Psoas muscle (tissue), 8 donors: ENCODE data around the gene BCKDHA. TPM values are rescaled to one million over a fixed set of nuclear protein-coding genes. Genes with fewer than 3 reads are reported as not detected.

Experiments
- ATAC-seq, 4 donors: fragments of 200-7000 bp; cut with Tn5 transposase; one replicate each; pipeline ENCODE4 v1.9.1; 2020; ENCODE audit warnings: moderate library complexity in 3 of 4, mild to moderate bottlenecking in 2 of 4
- DNase-seq, 2 donors: peaks; one replicate each; pipeline ENCODE4 v3.0.0-alpha.2; 2020
- H3K27ac ChIP-seq: fragments of 200-600 bp; one replicate; pipeline ENCODE4 v1.8.0; 2022
- H3K27me3 ChIP-seq, 3 donors: fragments of 200-600 bp in 1 of 3; one replicate each; pipeline versions ENCODE4 v1.6.1 to v1.8.0; 2013 to 2022; ENCODE audit warnings: low read length in 2 of 3, mild to moderate bottlenecking in 2 of 3, moderate library complexity in 1 of 3; ENCODE audit not compliant: insufficient read depth in 3 of 3
- H3K36me3 ChIP-seq, 2 donors: fragments of 200-600 bp in 1 of 2; one replicate each; pipeline versions ENCODE4 v1.6.1 to v1.8.0; 2013 to 2022; ENCODE audit warnings: low read depth in 1 of 2, mild to moderate bottlenecking in 1 of 2, moderate library complexity in 1 of 2; ENCODE audit not compliant: insufficient read depth in 1 of 2
- H3K4me1 ChIP-seq: fragments of 200-600 bp; one replicate; pipeline ENCODE4 v1.8.0; 2022
- H3K4me3 ChIP-seq: fragments of 200-600 bp; one replicate; pipeline ENCODE4 v1.8.0; 2022; ENCODE audit warnings: mild to moderate bottlenecking
- H3K9me3 ChIP-seq: fragments of 200-600 bp; one replicate; pipeline ENCODE4 v1.8.0; 2022
- WGBS, 3 donors: extraction: QIAGEN DNeasy Blood & Tissue Kit; methylation state at CpG; one replicate each; pipeline versions ENCODE4 v1.1.6 to v1.1.7; 2013; 5-methylcytosine and 5-hydroxymethylcytosine counted together
- intact Hi-C, 2 donors: fragments of 100-400 bp; cut with DNase I; formaldehyde crosslinking; loops; one replicate each; pipeline versions ENCODE4 v1.11.0 to v1.14.2; 2022
- polyA plus RNA-seq, 3 donors: library from polyadenylated mRNA; stranded (reverse); fragments of 200-250 nt; gene quantifications; one replicate each; pipeline ENCODE4 v1.2.3, GENCODE V29; 2013
- total RNA-seq, 4 donors: library from RNA; stranded (reverse); fragmentation: NEBNext Ultra II Directional in 2 of 4; extraction: Animal tissue kit (Norgen Biotek cat#: 25700) in 2 of 4; gene quantifications; one replicate each; pipeline versions ENCODE4 v1.2.1 to v1.2.4, GENCODE V29; 2021 to 2023
- TF ChIP-seq, protein P1 (sequence below): fragments of 200-600 bp; IDR thresholded peaks from one replicate; pipeline ENCODE4 v1.8.0; 2022; ENCODE audit warnings: antibody characterized with exemption
- donor health status: healthy with polysubstance abuse.
- donor health status: DM: no; HTN: no; CAD: no; lungs with moderate emphysema.
- donor health status: Bipolar disorder and iron deficiency.
- donor health status: healthy.
- donor health status: DM: yes; HTN: yes; CAD: no.
- donor health status: DM: no; HTN: no; CAD: no.
- donor health status: DM: no; HTN: no; CAD: no.
- donor health status: DM: yes; HTN: yes; CAD: no.

Gene BCKDHA
- total and polyA plus RNA-seq, 7 donors: 31.5 to 58.8 (median 43.3) TPM

DNA sequence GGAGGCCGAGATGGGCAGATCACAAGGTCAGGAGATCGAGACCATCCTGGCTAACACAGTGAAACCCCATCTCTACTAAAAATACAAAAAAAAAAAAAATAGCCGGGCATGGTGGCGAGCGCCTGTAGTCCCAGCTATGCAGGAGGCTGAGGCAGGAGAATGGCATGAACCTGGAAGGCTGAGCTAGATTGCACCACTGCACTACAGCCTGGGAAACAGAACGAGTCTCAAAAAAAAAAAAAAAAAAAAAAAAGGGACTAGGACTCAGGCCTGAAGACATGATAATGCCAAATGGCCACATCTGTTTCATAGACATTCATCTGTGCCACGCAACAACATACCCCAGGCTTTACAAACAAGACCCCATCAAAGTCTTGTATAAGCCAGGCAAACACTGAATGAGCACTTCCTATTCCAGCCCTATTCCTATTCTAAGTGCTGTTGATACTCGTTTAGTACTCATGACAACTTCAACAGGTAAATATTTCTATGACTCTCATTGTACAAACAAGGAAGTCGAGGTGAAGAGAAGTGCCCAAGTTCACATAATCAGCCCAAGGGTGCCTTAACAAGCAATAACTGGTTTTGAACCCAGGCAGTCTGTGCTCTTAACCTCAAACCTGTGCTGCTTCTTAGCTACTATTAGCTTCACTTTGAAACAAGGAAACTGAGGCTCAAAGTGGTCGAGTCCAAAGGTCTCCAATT is 35.3 kb upstream of the BCKDHA start:
- 75 to 86% (median 78%) methylated on average over 8 to 10 of the region's 10 CpGs for WGBS, 3 donors
- H3K4me3 ChIP-seq: no peak overlapping the region
- intact Hi-C loops: no loop called here
- peaks cover 7% of the 10 kb centered on the region for H3K4me1 ChIP-seq
- H3K9me3 ChIP-seq: no peaks in the 10 kb centered on the region
- H3K36me3 ChIP-seq: no peaks in the 10 kb centered on the region
- H3K27ac ChIP-seq: no peak overlapping the region
- TF ChIP-seq, protein P1, sequence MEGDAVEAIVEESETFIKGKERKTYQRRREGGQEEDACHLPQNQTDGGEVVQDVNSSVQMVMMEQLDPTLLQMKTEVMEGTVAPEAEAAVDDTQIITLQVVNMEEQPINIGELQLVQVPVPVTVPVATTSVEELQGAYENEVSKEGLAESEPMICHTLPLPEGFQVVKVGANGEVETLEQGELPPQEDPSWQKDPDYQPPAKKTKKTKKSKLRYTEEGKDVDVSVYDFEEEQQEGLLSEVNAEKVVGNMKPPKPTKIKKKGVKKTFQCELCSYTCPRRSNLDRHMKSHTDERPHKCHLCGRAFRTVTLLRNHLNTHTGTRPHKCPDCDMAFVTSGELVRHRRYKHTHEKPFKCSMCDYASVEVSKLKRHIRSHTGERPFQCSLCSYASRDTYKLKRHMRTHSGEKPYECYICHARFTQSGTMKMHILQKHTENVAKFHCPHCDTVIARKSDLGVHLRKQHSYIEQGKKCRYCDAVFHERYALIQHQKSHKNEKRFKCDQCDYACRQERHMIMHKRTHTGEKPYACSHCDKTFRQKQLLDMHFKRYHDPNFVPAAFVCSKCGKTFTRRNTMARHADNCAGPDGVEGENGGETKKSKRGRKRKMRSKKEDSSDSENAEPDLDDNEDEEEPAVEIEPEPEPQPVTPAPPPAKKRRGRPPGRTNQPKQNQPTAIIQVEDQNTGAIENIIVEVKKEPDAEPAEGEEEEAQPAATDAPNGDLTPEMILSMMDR: no peak
- H3K27me3 ChIP-seq: no peaks in the 10 kb centered on the region
- ATAC-seq (no peak), DNase-seq (no peak)

- DNase-seq: peak in 1 of 2 donors; percentile 50
- no peaks in the 10 kb centered on the region for H3K9me3 ChIP-seq
- TF ChIP-seq, protein P1: no peak
- intact Hi-C loops: no loop called here
- peaks cover 7% of the 10 kb centered on the region for H3K4me1 ChIP-seq
- H3K4me3 ChIP-seq: peak overlapping the region; percentile 80
- peak overlapping the region; percentile 93 for H3K27ac ChIP-seq
- H3K27me3 ChIP-seq: no peaks in the 10 kb centered on the region
- H3K36me3 ChIP-seq: no peaks in the 10 kb centered on the region
- no peak for ATAC-seq
- WGBS, 3 donors: 46 to 48% (median 46%) methylated on average over 6 of the region's 6 CpGs
Measured at GRCh38 chr19:41363371-41363752, 34.3 kb upstream of the BCKDHA start.

DNA sequence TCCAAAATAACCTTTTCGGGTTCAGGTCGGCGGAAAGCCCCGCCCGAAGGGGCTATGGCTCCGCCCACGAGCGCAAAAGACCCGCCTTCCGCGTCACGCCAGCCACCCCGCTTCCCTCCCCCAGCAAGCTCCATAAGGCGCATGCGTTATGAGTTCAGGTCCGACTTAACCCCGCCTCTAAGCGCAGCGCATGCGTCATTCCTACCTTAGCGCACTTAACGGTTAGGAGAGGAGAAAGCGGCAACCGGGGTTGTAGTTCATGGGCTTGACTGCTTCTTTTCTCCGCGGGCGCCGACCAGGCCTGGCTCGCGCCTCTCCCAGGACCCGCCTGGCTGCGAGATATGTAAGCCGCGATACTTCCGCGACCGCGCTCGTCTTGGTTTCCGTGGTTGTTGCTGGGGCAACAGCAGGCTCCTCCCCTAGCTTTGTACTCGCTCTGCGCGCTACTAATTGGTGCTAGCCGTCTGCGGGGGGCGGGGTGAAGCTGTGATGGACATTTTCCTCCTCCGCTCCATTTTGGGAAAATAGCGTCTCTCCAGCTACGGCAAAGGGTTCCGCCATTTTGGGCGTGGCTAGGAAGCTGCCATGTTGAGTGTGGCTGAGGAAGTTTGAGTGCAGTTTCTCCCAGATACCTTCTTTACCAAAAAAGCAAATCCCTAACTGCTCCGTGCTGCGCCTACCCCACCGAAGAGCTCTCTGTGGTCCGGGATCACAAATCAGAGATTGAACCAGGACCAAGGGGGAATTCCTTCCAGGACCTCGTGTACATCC is 33.7 kb upstream of the BCKDHA start, which contains the start of gene B9D2:
Gene B9D2 (minus strand): TSS at position 397 of the 771 bp plus-strand sequence. CDS start 630 bp downstream, outside the sequence.
- TF ChIP-seq, protein P1: no peak
- H3K27me3 ChIP-seq: no peaks in the 10 kb centered on the region
- H3K9me3 ChIP-seq: no peaks in the 10 kb centered on the region
- intact Hi-C loops: no loop called here
- peak within 1 kb of the TSS; percentile 80 for H3K4me3 ChIP-seq
- peak; percentile 96 to 98 (median 98) for ATAC-seq
- no peaks in the 10 kb centered on the region for H3K36me3 ChIP-seq
- DNase-seq: peak; percentile 98 to 99
- 0 to 1% (median 0%) methylated on average over 56 of the region's 56 CpGs for WGBS, 3 donors
- H3K27ac ChIP-seq: peak within 1 kb of the TSS; percentile 93
- peaks cover 7% of the 10 kb centered on the region for H3K4me1 ChIP-seq

DNA sequence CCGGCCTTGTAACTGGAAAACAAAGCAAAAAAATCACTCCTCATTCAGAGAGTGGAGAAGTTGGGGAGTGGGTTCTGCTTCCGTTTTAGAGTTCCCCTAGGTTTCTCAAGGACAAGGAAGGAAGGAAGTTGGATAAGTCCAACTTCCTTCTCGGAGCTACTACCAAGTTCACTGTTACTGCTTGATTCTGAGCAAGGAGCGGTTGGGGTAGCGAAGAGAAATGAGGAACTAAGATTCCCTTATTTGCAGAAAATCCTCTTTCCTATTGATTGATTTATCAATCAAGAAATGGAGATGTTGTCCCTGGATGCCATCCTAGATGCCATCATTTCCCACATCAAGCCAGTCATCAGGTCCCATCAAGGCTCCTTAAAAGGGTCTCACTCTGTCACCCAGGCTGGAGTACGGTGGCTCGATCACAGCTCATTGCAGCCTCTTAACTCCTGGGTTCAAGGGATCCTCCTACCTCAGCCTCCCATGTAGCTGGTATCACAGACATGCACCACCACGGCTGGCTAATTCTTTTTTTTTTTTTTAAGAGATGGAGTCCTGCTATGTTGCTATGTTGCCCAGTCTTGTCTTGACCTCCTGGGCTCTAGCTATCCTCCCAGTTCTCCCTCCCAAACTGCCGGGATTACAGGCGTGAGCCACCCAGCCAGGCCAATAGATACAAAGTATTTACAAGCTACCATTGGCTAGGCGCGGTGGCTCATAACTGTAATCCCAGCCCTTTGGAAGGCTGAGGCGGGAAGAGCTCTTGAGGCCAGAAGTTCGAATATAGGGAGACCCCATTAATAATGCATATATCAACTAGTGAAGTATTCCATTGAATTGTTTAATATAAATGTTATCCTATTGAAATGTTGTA is 32.9 kb upstream of the BCKDHA start:
- Histone ChIP-seq H3K36me3 (no peaks in the 10 kb centered on the region), H3K4me3 (peak overlapping the region; percentile 80), H3K4me1 (peaks cover 7% of the 10 kb centered on the region), H3K9me3 (no peaks in the 10 kb centered on the region), H3K27ac (peak overlapping the region; percentile 93), H3K27me3 (no peaks in the 10 kb centered on the region)
- DNase-seq (no peak), ATAC-seq (no peak)
- TF ChIP-seq, protein P1: no peak
- intact Hi-C loops: no loop called here
- WGBS, 3 donors: 76 to 79% (median 78%) methylated on average over 14 of the region's 14 CpGs
